Gastrocnemius medialis (tissue), 4 donors: ENCODE results near the gene SEMA4C.

Experiments used
- CTCF ChIP-seq, 5 experiments: fragments of 450-650 bp in 3 of 5; fragments of 200-600 bp in 2 of 5; sonication (generic) in 2 of 5; IDR thresholded peaks in 4 of 5; conservative IDR thresholded peaks in 1 of 5; 1 replicate in 4 of 5; 2 replicates in 1 of 5; pipeline ENCODE4 v1.5.1; 2016 to 2019; ENCODE audit warnings: antibody characterized with exemption in 5 of 5, mild to moderate bottlenecking in 3 of 5, moderate library complexity in 3 of 5
- POLR2A ChIP-seq, 2 donors: fragments of 450-650 bp; IDR thresholded peaks; one replicate each; pipeline ENCODE4 v1.6.1; 2017; ENCODE audit warnings: antibody characterized with exemption in 2 of 2, mild to moderate bottlenecking in 2 of 2, moderate library complexity in 2 of 2

- TF ChIP-seq CTCF (IDR thresholded peaks at IDR 0.05 in 4 of 5, conservative IDR thresholded peaks at IDR 0.05 in 1 of 5) = no peak
- no peak for TF ChIP-seq POLR2A (IDR thresholded peaks at IDR 0.05)
These were observed 10.2 kb downstream of the SEMA4C start for GRCh38 chr2:96859681-96860064.
